Measurements from ENCODE around the gene SAFB2. TPM values are rescaled to one million over a fixed set of nuclear protein-coding genes. Genes with fewer than 3 reads are reported as not detected.

The SAFB2 gene
- total RNA-seq, 1 donor, result 36.7 TPM

GRCh38 chr19:5621311-5621944, 1.1 kb downstream of the SAFB2 start:
- DNase-seq (ENCODE audit: low read depth), result peak; percentile 13
- peak overlapping the region; percentile 98 for H3K4me3 ChIP-seq (ENCODE audit: low read depth, low read length)
- no peak for TF ChIP-seq CTCF (IDR thresholded peaks at IDR 0.05; ENCODE audit: insufficient read depth, low read length)

GRCh38 chr19:5619946-5620345, 2.6 kb downstream of the SAFB2 start:
- no peak for TF ChIP-seq CTCF (IDR thresholded peaks at IDR 0.05; ENCODE audit: insufficient read depth, low read length)
- H3K4me3 ChIP-seq (ENCODE audit: low read depth, low read length), result no peak overlapping the region
- no peak for DNase-seq (ENCODE audit: low read depth)

GRCh38 chr19:5618591-5618990, 4.0 kb downstream of the SAFB2 start:
- DNase-seq (ENCODE audit: low read depth), result no peak
- no peak for TF ChIP-seq CTCF (IDR thresholded peaks at IDR 0.05; ENCODE audit: insufficient read depth, low read length)
- H3K4me3 ChIP-seq (ENCODE audit: low read depth, low read length), result no peak overlapping the region

GRCh38 chr19:5617080-5617479, 5.5 kb downstream of the SAFB2 start:
- H3K4me3 ChIP-seq (ENCODE audit: low read depth, low read length), result no peak overlapping the region
- no peak for DNase-seq (ENCODE audit: low read depth)
- TF ChIP-seq CTCF (IDR thresholded peaks at IDR 0.05; ENCODE audit: insufficient read depth, low read length), result no peak

- TF ChIP-seq CTCF (IDR thresholded peaks at IDR 0.05; ENCODE audit: insufficient read depth, low read length), result no peak
- DNase-seq (ENCODE audit: low read depth), result no peak
- H3K4me3 ChIP-seq (ENCODE audit: low read depth, low read length), result no peak overlapping the region
These were observed 6.7 kb downstream of the SAFB2 start for GRCh38 chr19:5615756-5616327.

GRCh38 chr19:5612891-5613865, 9.4 kb downstream of the SAFB2 start:
- TF ChIP-seq CTCF (IDR thresholded peaks at IDR 0.05; ENCODE audit: insufficient read depth, low read length), result no peak
- H3K4me3 ChIP-seq (ENCODE audit: low read depth, low read length), result no peak overlapping the region
- no peak for DNase-seq (ENCODE audit: low read depth)
